HG03175 (cell line): ENCODE results near the gene NELFCD.
A peak's percentile ranks its signal among the peaks of the same experiment; 100 is the strongest.
"Not testable (repeated sequence)": the region's sequence is repeated elsewhere in the genome, so short reads cannot be mapped to it uniquely, and the experiment has no call there.

Source experiments
- ATAC-seq: cut with Tn5 transposase; IDR thresholded peaks from one replicate; pipeline ENCODE4 v1.9.1; 2021; ENCODE audit warnings: mild to moderate bottlenecking, moderate library complexity; ENCODE audit not compliant: unreplicated experiment

NELFCD gene

DNA sequence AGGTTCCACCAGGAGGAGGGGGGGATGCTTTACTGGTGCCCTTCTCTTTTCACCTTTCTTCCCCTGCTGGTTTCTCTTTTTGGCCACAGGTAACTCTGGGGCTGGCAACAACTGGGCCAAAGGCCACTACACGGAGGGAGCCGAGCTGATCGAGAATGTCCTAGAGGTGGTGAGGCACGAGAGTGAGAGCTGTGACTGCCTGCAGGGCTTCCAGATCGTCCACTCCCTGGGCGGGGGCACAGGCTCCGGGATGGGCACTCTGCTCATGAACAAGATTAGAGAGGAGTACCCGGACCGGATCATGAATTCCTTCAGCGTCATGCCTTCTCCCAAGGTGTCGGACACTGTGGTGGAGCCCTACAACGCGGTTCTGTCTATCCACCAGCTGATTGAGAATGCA is 42.6 kb downstream of the NELFCD start:
- no peak for ATAC-seq

DNA sequence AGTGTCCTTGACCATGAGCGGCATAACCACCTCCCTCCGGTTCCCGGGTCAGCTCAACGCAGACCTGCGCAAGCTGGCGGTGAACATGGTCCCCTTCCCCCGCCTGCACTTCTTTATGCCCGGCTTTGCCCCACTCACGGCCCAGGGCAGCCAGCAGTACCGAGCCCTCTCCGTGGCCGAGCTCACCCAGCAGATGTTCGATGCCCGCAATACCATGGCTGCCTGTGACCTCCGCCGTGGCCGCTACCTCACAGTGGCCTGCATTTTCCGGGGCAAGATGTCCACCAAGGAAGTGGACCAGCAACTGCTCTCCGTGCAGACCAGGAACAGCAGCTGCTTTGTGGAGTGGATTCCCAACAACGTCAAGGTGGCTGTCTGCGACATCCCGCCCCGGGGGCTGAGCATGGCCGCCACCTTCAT is 43.1 kb downstream of the NELFCD start:
- ATAC-seq: no peak

DNA sequence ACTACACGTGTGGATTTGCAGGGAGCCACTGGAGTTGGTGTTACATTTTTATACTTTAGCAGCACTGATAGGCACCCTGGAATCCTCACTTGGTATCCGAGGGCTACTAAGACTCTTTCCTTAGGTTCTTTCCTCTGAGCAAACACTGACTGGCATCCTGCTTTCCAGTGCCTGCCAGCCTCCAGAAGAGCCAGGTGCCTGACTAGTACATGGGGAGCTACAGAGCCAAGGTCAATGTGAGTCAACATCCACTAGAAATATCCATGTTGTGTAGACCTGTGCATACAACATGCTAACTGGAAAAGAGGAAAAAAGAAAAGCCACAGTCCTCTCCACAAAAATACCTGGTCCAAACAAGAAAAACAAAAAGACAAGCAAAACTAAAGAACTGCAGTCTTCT is 44.0 kb downstream of the NELFCD start:
- ATAC-seq: no peak

DNA sequence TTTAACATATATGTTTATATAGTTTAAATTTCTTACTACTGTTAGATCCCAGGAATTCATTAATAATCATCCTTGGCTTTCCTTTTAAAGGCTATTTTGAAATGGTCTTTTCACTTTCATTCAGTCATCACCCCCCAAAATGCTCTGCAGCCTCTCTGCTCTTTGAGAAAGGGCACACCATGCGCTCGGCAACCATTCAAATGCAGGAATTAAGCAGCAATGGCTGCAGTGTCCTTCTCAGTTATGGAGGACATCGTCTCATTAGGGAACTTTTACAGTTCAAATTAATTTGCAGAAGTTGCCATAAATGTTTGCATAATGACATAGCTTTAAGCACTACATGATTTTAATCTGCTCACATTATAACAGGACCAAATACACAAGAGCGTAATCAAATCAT is 44.5 kb downstream of the NELFCD start:
- no peak for ATAC-seq

DNA sequence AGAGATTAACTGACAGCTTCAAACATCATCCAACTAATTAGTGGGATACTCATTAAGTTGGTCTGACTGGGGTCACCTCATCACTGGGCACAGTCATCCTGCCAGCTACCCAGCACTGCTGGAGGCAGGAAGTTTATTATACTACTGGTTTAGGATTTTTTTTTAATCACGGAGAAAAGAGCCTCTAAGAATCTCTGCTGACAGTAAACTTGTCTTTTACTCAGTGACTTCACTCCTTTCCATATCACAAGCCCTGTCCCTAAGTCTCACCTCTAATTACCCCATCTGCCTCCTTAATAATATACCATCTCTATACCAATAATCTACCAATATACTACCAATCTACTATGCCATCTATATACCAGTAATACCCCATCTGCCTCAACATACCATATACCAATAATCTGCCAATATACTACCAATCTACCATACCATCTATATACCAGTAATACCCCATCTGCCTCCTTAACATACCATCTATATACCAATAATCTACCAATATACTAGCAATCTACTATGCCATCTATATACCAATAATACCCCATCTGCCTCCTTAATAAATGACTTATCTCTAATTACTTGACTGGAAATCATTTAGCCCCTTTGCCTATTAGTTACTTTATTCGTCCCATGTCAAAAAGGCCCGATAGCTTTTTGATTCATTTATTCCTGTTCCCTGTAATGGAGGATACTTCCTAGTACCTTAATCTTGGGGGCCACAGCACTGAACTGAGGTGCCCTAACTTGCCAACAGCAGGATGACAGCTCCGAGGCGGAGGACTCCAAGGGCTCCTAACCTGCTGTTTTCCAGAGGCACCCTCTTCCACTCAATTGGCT is 46.1 kb downstream of the NELFCD start:
- ATAC-seq: no peak

DNA sequence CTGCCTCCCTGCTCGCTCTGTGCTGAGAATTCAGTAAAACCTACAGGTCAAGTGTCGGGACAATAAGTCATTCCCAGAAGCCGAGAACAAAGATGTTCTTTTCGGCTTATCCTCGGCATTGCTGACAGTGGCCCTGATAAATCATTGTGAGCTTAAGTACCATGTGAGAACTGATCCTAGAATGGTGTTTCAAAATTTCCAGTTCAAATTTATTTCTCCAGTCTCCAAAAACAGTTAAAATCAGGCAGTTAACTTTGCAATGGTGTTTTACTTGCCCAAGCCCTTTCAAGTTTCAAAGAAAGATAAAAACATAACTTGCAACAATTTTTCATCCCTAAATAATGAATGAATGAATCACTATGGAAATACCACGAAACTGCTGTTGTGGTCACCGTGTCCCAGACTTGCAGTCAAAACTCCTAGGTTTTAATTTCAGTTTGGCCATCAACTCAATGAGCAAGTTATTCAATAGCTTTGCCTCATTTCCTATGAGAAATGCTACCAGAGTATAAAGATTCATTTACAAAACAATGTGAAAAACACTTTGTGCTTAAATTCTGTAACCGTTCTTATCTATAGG is 46.8 kb downstream of the NELFCD start:
- ATAC-seq: no peak

DNA sequence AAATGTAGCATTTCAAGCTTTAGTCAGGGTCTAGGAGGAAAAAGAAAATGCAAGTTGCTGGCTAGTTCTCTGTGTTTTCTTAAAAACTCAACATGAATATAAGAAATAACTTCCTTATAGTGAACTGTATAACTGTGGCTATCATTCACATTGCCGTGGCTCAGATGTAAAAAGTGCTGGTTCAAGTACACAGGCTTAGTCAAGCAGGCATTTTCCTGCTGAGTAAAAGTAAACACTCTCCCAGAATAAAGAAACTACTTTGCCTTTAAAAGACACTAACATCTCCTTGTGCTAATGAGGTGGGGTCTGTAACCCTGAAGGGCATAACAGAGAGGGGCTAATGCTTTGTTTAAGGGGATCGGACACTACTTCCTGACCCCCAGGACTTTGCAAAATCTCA is 47.8 kb downstream of the NELFCD start:
- no peak for ATAC-seq

DNA sequence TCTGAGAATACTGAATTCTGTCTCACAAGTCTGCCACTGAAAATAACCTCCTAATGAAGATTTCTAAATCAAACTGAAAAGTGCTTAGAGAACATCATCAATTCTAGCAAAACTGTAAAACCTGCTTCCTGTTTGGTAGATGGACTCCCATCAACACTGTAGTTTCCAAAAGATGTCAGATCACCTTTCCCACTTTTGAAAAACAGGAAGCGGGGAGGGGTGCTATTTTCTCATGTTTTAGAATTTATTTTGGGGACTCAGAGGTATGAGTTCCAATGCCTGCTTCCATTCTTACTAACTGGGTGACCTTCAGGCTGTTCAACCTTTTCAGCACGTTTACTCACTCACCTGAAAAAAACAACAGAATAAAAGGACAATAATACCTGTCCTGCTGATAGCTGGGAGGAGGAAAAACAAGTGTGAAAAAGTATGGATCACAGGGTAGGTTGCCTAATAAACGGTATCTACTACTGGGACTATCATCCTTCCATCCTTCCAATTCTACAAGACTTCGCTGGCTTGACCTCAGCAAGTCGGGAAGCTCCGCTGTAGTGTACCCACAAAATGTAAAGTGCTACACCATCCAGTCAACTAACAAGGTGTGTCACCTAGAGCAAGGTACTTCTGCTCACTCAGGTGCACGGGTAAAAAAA is 50.0 kb downstream of the NELFCD start:
- ATAC-seq: no peak

DNA sequence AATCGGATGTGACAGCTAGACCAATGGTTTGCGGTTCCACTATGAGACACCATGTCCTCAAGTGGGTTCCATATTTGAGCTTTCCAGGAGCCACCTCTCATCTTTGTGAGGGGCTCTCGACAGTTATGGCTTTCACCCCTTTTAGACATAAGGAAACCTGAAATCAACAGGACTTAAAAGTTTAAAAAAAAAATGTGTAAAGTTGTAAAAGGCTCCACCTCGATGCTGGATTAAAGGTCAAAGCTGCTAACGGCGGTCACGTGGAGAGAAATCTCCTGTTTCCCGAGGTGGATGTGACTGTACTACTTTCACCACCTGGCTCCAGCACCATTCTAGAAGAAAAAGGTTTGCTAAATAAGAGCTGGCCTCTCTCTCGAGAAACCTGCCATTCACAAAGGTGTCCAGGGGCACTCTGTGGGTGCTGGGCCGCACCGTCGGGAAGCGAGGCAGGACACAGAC is 50.5 kb downstream of the NELFCD start:
- no peak for ATAC-seq

DNA sequence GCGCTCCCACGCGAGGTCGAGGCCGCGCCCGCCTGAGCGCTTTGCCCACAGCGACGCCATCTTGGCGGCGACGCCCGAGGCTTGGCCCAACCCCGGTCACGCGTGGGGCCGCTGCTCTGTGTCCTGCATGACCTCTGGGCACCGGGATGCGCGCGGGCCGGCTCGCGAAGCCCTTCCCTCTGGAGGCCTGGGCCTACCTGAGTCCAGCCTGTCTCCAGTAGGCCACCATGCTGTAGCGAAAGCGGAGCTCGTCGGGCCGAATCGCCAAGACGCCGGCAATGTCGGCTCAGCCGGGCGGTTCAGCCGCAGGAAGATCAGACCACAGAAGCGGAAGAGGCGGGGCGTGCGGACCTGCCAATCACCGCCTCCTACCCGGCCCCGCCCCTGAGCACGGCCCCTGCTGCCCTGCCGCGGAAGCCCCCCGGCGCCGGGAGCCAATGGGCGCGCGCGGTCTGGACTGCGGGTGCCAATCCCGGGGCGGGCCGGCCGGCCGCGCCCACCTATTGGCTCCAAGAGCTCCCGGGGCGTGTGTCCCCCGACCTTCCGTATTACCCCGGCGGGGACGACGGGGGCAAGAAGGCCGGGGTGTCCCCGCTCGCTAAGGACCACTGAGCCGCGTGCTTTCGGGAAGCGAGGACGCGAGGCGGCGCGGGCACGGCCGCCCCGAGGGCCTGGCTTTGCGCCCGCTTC is 51.1 kb downstream of the NELFCD start, which contains the start of gene ATP5F1E:
TSS of gene ATP5F1E (minus strand) at position 313 of the 690 bp plus-strand sequence. CDS start at position 229, 84 bp downstream.
- peak; percentile 91 for ATAC-seq

DNA sequence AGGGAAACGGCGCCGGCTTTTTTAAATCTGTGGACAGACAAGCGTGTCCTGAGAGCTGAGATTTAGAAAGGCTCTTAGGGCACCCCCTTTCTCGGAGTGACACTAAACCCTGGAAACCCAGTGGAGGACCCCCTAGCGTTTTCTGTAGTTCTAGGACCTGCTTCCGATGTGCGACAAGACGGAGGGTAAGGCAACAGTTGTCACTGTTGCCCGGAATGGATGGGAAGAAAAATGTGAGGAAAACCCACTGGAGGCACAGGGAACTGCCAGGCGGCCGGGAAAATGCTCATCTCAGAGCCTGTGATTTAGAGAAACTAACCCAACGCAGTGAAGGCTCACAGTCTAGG is 51.6 kb downstream of the NELFCD start:
- ATAC-seq: no peak

DNA sequence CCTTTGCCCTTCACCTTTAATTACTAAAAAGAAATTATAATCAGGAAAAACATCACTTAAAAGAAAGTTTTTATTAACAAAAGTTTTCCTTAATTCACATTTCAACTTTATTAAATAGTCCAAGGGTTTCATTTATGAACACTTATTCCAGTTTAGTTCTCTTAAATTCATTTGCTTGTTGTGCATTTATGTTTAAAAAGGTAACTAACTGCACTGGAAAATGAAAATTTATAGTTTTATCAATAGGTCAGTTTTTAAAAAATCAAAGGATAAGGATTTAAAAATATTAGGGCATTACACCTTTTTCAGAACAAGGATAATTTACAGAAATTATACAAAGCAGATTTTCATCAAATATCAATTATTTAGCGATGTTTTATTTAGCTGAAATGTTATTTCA is 52.0 kb downstream of the NELFCD start:
- no peak for ATAC-seq

DNA sequence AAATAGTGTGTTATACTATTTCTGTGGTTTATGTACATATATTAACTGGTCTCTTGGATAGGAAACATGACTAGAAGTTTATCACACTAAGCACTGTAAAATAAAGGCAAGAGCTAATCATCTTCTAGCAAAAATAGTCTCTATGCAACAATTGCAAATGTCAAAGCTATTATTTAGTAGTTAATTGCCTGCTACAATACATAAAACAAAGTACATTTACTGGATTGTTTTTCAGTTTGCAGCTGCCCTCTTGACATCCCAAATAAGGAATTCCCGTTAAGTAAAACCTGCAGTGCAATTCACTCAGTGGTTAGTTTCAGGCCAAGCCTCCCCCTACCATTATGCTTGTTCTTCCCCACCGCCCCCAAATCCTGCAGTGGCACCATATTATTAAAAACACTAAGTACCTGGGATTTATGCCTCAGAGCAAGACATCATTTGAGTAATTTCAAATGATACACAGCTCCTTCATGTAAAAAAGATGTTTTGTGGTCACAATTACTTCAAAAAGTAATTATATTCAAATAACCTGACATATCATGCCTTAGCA is 52.6 kb downstream of the NELFCD start:
- no peak for ATAC-seq

DNA sequence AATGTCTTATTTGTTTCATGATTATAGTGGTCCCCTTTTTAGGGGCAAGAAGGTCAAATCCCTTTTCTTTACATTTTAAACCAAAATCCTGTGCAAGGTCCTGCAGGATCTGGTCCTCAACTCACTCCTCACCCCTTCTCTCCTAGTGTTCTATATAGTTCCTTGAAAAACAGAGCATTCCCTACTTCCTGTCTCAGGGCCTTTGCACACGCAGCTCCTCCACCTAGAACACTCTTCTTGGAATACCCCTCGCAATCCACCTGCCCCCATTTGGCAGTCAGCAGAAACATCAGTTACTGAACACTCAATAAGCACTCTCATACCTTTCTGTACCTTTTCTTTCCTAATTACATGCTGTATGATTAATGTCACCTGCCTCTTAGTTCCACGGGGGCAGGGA is 54.3 kb downstream of the NELFCD start:
- no peak for ATAC-seq

DNA sequence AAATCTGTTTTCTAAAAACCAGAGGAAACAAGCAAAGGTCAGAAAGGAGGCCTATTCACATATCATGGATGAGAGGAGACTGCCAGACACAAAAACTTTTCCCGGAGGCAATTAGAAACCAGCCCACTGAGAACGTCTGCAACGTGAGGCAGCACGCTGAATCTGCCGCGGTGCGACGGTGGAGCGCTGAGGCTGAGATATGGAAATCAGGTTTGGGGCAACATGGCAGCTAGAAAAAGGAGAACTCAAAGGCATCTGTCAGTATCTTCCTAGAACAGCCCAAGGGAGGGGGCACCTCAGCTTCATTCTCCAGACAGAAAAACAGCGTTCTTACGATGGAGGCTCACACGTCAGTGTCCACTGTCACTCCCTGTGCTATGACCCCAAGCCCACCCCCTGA is 56.3 kb downstream of the NELFCD start:
- ATAC-seq: no peak

DNA sequence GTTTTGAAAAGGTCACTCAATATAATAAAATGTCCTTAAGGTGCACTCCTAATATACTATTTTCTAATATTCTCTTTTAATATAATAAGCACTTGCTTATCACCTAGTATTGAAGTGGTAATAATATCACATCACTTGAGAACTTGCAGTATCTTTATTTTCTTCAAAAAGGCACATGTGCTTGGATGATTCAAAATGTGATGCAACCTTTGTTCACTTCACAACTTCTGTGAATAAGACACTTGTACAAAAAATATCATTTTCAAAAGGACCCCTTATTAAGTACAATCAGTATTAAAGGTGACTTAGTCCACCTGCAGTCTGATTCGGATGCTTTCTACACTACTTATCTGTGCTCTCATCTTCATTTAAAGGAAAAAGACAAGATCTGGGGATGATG is 58.2 kb downstream of the NELFCD start:
- no peak for ATAC-seq

DNA sequence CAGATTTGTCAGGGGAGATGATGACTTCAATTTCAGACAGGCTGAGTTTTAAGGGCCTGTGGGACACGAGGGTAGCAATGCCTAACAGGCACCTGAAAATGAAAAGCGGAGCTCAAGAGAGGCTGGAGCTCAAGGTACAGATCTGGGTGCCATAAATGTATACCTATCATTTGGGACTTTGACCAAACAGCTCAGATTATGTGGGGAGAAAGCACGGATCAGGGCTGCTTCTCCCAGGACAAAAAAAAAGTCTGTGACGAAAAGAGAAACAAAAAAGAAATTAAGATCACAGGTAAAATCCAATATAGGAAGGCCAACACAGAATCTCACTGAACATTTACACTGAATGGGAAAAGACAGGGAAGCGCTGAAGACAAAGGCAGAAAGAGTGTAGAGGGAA is 59.6 kb downstream of the NELFCD start:
- no peak for ATAC-seq

DNA sequence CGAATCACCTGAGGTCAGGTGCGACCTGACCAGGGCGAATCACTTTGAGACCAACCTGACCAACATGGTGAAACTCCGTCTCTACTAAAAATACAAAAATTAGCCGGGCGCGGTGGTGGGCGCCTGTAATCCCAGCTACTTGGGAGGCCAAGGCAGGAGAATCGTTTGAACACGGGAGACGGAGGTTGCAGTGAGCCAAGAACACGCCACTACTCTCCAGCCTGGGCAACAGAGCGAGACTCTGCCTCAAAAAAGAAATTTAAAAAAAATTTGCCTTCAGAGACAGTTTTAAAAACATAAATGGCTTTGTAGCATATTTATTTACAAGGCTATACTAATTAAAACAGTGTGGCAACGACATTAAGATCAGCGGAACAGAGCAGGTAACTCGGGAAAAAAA is 60.4 kb downstream of the NELFCD start:
- ATAC-seq: not testable (repeated sequence)

DNA sequence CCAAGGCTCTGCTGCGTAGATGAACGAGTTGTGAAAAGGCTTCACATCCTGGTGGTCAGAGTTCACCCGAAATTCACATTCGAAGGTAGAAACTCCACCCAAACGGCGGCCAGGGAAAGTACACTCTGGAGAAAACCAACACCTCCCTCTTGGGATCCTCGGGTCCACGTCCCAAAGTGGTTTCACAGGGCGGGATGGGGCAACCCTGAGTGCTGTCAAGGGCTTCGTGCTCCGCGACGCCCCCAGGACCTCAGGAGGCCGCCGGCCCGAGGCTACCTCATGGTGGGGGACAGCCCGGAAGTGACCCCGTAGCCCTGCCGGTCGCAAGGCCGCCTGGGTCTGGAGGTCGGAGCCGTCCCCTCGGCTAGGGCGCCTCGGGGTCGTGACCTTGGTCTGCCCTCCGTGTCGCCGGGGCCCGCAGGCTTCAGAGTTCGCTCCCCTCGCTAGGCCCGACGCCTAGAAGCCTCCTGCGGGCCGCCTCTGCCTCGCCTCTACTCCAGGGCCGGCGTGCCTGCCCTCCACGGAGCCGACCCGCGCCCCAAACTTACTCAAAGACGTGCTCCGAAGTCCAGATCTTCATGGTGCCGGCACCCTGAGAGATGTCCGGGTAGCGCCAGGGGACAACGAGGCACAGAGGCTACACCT is 61.2 kb downstream of the NELFCD start, which contains the start of gene PRELID3B:
TSS of gene PRELID3B (minus strand) at position 636 of the 645 bp plus-strand sequence. CDS start at position 580, 56 bp downstream.
- ATAC-seq: peak; percentile 40
